Parathyroid adenoma (tissue), 2 donors: ENCODE results near the gene AFAP1L2.

Source experiments
- H2AFZ ChIP-seq: fragments of 300-600 bp; sonication (generic); one replicate; pipeline ENCODE4 v1.7.0; 2017; ENCODE audit warnings: antibody characterized with exemption, mild to moderate bottlenecking
- H3K27ac ChIP-seq: fragments of 300-600 bp; sonication (generic); one replicate; pipeline ENCODE4 v1.7.0; 2017
- H3K27me3 ChIP-seq: fragments of 300-600 bp; sonication (generic); one replicate; pipeline ENCODE4 v1.7.0; 2017; ENCODE audit warnings: low read length; ENCODE audit not compliant: control insufficient read depth, insufficient read depth
- H3K36me3 ChIP-seq: fragments of 300-600 bp; sonication (generic); one replicate; pipeline ENCODE4 v1.7.0; 2017; ENCODE audit warnings: low read length; ENCODE audit not compliant: control insufficient read depth, insufficient read depth
- H3K4me1 ChIP-seq: fragments of 300-600 bp; sonication (generic); one replicate; pipeline ENCODE4 v1.7.0; 2017; ENCODE audit warnings: control low read depth
- H3K4me2 ChIP-seq: fragments of 300-600 bp; sonication (generic); one replicate; pipeline ENCODE4 v1.7.0; 2017; ENCODE audit warnings: low read length
- H3K4me3 ChIP-seq: fragments of 300-600 bp; sonication (generic); one replicate; pipeline ENCODE4 v1.7.0; 2017; ENCODE audit warnings: low read depth, low read length
- H3K79me2 ChIP-seq: fragments of 300-600 bp; sonication (generic); one replicate; pipeline ENCODE4 v1.7.0; 2017; ENCODE audit warnings: control low read depth
- H3K9ac ChIP-seq: fragments of 300-600 bp; sonication (generic); one replicate; pipeline ENCODE4 v1.7.0; 2017; ENCODE audit warnings: mild to moderate bottlenecking
- H3K9me3 ChIP-seq: fragments of 300-600 bp; sonication (generic); one replicate; pipeline ENCODE4 v1.7.0; 2017; ENCODE audit warnings: low read length; ENCODE audit not compliant: control insufficient read depth
- TF ChIP-seq, protein P1 (sequence below): fragments of 300-600 bp; sonication (generic); IDR thresholded peaks from one replicate; pipeline ENCODE4 v1.7.0; 2017; ENCODE audit warnings: antibody characterized with exemption, mild to moderate bottlenecking
- donor health status: primary hyperparathyroidism.

The AFAP1L2 gene

DNA sequence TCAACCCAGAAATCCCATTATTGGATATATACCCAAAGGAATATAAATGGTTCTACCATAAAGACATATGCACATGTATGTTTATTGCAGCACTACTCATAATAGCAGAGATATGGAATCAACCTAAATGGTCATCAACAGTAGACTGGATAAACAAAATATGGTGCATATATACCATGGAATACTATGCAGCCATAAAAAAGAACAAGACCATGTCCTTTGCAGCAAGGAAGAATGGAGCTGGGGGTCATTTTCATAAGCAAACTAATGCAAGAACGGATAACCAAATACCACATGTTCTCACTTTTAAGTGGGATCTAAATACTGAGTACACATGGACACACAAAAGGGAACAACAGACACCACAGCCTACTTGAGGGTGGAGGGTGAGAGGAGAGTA lies 2.2 kb upstream of the AFAP1L2 start:
- no peak overlapping the region for H3K4me3 ChIP-seq
- peaks cover 24% of the 10 kb centered on the region for H3K79me2 ChIP-seq
- TF ChIP-seq, protein P1, sequence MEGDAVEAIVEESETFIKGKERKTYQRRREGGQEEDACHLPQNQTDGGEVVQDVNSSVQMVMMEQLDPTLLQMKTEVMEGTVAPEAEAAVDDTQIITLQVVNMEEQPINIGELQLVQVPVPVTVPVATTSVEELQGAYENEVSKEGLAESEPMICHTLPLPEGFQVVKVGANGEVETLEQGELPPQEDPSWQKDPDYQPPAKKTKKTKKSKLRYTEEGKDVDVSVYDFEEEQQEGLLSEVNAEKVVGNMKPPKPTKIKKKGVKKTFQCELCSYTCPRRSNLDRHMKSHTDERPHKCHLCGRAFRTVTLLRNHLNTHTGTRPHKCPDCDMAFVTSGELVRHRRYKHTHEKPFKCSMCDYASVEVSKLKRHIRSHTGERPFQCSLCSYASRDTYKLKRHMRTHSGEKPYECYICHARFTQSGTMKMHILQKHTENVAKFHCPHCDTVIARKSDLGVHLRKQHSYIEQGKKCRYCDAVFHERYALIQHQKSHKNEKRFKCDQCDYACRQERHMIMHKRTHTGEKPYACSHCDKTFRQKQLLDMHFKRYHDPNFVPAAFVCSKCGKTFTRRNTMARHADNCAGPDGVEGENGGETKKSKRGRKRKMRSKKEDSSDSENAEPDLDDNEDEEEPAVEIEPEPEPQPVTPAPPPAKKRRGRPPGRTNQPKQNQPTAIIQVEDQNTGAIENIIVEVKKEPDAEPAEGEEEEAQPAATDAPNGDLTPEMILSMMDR = no peak
- no peaks in the 10 kb centered on the region for H3K27me3 ChIP-seq
- no peaks in the 10 kb centered on the region for H3K9me3 ChIP-seq
- no peak overlapping the region for H3K9ac ChIP-seq
- H3K27ac ChIP-seq = no peak overlapping the region
- H3K4me1 ChIP-seq = peaks cover 15% of the 10 kb centered on the region
- H3K36me3 ChIP-seq = no peaks in the 10 kb centered on the region
- H3K4me2 ChIP-seq = no peak overlapping the region
- H2AFZ ChIP-seq = no peak overlapping the region

DNA sequence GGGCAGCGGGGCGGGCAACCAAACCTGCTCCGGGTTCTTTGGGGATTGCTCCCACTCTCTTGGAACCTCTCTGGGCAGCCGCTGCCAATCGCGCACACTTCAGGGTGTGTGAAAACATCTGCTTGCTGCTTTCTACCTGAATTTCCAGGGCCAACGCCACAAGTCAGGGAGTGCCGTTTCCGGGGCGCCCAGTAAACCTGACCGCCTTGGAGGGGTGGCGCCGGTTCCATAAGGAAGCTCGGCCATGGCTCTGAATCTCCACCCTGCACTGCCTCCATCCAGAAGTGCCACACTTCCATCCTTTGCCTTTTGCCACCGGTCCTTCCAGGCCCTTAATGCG lies 679 bp upstream of the AFAP1L2 start:
- Histone ChIP-seq H3K4me1 (peaks cover 26% of the 10 kb centered on the region), H3K9ac (no peak overlapping the region), H3K4me2 (peak overlapping the region; percentile 83), H2AFZ (peak overlapping the region; percentile 52), H3K27ac (peak overlapping the region; percentile 91), H3K27me3 (no peaks in the 10 kb centered on the region), H3K4me3 (peak overlapping the region; percentile 85), H3K9me3 (no peaks in the 10 kb centered on the region), H3K79me2 (peaks cover 38% of the 10 kb centered on the region), H3K36me3 (no peaks in the 10 kb centered on the region)
- TF ChIP-seq, protein P1 = no peak

DNA sequence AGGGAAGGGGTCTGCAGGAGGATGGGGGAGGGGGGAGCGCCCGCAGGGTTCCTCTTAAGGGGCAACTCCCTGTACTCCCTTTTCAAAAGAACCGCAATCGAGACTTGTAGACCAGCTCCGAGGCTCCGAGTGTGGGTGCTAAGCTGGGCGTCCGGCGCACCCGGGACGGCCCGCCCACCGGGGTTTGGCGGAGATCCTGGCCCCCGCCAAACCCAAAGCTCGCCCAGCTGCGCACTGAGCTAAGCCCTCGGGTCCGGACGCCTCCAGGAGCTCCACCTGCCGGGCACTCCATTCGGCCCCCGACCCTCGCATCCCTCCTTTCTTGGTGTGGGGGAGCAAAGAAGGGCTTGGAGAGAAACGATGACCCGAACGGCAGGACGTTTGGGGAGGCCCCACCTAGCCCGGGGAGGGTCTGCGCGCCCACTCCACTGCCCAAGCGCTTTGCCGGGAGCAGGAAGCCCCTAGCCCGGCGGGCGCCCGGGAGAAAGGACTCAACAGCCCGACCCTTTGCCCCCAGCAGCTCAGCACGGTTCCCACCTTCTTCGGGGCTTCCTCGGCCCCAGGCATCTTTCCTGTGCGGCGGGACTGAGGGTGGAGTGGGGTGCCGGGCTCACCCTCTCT lies 651 bp downstream of the AFAP1L2 start:
- peaks cover 40% of the 10 kb centered on the region for H3K4me1 ChIP-seq
- peak overlapping the region; percentile 91 for H3K27ac ChIP-seq

DNA sequence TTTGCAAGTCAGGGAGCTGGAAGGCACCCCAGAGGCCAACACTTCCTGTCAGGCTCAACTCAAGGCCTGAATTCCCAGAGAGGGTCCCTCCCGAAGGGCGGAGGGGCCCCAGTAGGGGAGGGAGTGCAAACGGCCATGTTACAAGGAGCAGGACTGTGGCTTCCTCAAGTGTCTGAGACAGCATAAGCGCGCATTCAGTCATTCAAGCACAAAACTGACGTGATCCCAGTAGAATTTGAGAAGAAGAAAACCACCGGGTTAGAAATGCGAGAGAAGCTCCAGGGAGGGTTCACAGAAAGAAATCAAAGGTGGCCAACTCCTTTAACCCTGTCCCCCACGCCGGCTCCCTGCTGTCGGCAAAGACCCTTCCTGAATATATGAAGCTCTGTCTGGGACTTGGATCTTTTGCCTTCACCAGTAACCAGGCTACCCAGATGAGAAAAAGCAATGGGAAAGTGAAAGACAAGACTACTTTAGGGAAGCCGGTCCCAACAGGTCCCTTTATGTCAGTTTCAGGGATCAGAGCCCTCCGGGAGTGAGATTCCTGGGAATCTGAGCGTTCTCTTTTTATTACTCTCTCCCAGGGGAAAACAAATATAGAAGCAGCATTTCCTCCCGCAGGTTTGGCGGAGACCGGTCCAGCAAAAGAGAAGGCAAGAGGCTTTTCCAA lies 1.3 kb downstream of the AFAP1L2 start:
- TF ChIP-seq, protein P1 = no peak
- H3K4me3 ChIP-seq = peak overlapping the region; percentile 85
- H3K4me2 ChIP-seq = peak overlapping the region; percentile 83
- H3K9me3 ChIP-seq = no peaks in the 10 kb centered on the region
- peaks cover 56% of the 10 kb centered on the region for H3K79me2 ChIP-seq
- H3K36me3 ChIP-seq = no peaks in the 10 kb centered on the region
- H3K4me1 ChIP-seq = peaks cover 43% of the 10 kb centered on the region
- H3K9ac ChIP-seq = peak overlapping the region; percentile 81
- H2AFZ ChIP-seq = peak overlapping the region; percentile 52
- peak overlapping the region; percentile 91 for H3K27ac ChIP-seq
- no peaks in the 10 kb centered on the region for H3K27me3 ChIP-seq

More for the DNA sequence above, 651 bp downstream of the AFAP1L2 start:
- Histone ChIP-seq H3K9me3 (no peaks in the 10 kb centered on the region), H3K36me3 (no peaks in the 10 kb centered on the region), H3K4me2 (peak overlapping the region; percentile 83), H3K9ac (peak overlapping the region; percentile 81), H2AFZ (peak overlapping the region; percentile 52), H3K27me3 (no peaks in the 10 kb centered on the region), H3K4me3 (peak overlapping the region; percentile 85), H3K79me2 (peaks cover 51% of the 10 kb centered on the region)
- TF ChIP-seq, protein P1 = peak; percentile 66

DNA sequence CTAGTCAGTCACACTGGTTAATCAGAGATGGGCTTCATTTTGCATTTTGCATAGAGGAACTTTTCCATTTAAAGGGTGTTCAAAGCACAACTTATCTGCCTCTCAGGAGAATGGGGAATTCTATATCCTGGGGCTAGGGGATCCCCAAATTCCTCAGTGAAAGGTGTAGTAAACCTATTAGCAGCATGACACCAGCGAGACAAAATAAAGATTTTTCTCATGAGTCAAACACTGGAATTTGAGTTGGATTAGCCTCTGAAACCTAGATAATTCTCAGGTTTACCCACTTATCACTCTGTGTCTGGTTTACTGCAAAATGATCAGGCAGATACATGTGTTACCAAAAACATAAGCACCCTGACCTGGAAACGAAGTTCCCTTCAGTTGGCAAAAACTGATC lies 2.1 kb downstream of the AFAP1L2 start:
- no peak overlapping the region for H2AFZ ChIP-seq
- H3K27ac ChIP-seq = peak overlapping the region; percentile 91
- peaks cover 42% of the 10 kb centered on the region for H3K4me1 ChIP-seq
- H3K36me3 ChIP-seq = no peaks in the 10 kb centered on the region
- H3K4me3 ChIP-seq = peak overlapping the region; percentile 85
- no peaks in the 10 kb centered on the region for H3K27me3 ChIP-seq
- H3K9me3 ChIP-seq = no peaks in the 10 kb centered on the region
- H3K9ac ChIP-seq = no peak overlapping the region
- peaks cover 62% of the 10 kb centered on the region for H3K79me2 ChIP-seq
- TF ChIP-seq, protein P1 = no peak
- H3K4me2 ChIP-seq = peak overlapping the region; percentile 83
